ENCODE results near the gene PGC.

DNA sequence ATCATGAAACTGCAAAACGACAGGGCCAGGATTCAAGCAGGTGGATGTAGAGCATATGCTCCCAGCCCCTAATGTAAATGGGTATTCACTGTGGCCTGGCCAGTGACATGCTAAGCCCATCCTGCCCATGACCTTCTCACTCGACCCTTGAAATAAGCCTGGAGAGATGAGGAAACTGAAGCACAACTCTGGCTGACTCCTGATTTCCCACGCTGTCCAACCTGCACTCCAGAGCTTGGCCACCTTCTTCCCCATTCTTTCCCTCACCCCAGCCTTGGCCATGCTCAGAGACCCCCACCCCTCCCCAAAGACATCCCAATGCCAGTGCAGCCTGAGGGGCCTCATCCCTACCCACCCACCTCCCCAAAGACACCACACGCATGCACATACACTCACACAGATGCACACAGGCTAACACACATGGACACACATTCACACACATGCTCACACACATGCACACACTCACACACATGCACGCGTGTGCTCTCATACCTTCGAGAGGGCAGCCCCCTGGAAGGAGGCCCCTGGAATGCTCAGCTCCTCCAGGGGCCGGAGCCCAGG lies 24.1 kb downstream of the PGC start:
- TF ChIP-seq POLR2A (IDR thresholded peaks at IDR 0.05), result no peak
- TF ChIP-seq CTCF (IDR thresholded peaks at IDR 0.05), result no peak
